Neural crest cell (in vitro differentiated cells): Measurements from ENCODE around the gene CAV1. TPM values are rescaled to one million over a fixed set of nuclear protein-coding genes. Genes with fewer than 3 reads are reported as not detected.
A peak's percentile ranks its signal among the peaks of the same experiment; 100 is the strongest.

Source experiments
- DNase-seq: peaks from one replicate; pipeline ENCODE4 v3.0.0; 2021; ENCODE audit warnings: low read depth, mixed read lengths, low spot score
- H3K27ac Mint-ChIP-seq: one replicate; pipeline ENCODE4 v1.8.0; 2021; ENCODE audit warnings: mild to moderate bottlenecking, mixed read lengths; ENCODE audit not compliant: unreplicated experiment
- H3K27me3 Mint-ChIP-seq: 2 replicates; pipeline ENCODE4 v1.8.0; 2021; ENCODE audit warnings: low read depth, mild to moderate bottlenecking, mixed read lengths
- H3K36me3 Mint-ChIP-seq: 2 replicates; pipeline ENCODE4 v1.8.0; 2021; ENCODE audit warnings: low read depth, mild to moderate bottlenecking, mixed read lengths
- H3K4me1 Mint-ChIP-seq: 2 replicates; pipeline ENCODE4 v1.8.0; 2021; ENCODE audit warnings: mixed read lengths
- H3K4me3 Mint-ChIP-seq: one replicate; pipeline ENCODE4 v1.8.0; 2021; ENCODE audit warnings: mild to moderate bottlenecking, mixed read lengths
- H3K9me3 Mint-ChIP-seq: 2 replicates; pipeline ENCODE4 v1.8.0; 2021; ENCODE audit warnings: mixed read lengths
- CTCF ChIP-seq: fragments of 200-600 bp; sonication (generic); conservative IDR thresholded peaks from 2 replicates; pipeline ENCODE4 v1.5.0; 2021; ENCODE audit warnings: antibody characterized with exemption, mild to moderate bottlenecking
- total RNA-seq: library from RNA; stranded (reverse); gene quantifications from 2 replicates; pipeline ENCODE4 v1.2.1, GENCODE V29; 2021

CAV1 gene
- total RNA-seq, 1 donor from 2014 or later, result 3.7 TPM

- H3K4me3 Mint-ChIP-seq, result peak overlapping the region; percentile 88
- peaks cover 9% of the 10 kb centered on the region for H3K4me1 Mint-ChIP-seq
- peaks cover 51% of the 10 kb centered on the region for H3K27me3 Mint-ChIP-seq
- H3K27ac Mint-ChIP-seq, result no peak overlapping the region
- peaks cover 4% of the 10 kb centered on the region for H3K9me3 Mint-ChIP-seq
- DNase-seq, result peak; percentile 14
- no peak for TF ChIP-seq CTCF
- no peaks in the 10 kb centered on the region for H3K36me3 Mint-ChIP-seq
These were observed 24.6 kb upstream of the CAV1 start for GRCh38 chr7:116500078-116500853.

- Mint-ChIP-seq H3K27me3 (peaks cover 50% of the 10 kb centered on the region), H3K9me3 (peaks cover 4% of the 10 kb centered on the region), H3K27ac (no peak overlapping the region), H3K36me3 (no peaks in the 10 kb centered on the region), H3K4me1 (peaks cover 9% of the 10 kb centered on the region), H3K4me3 (peak overlapping the region; percentile 42)
- no peak for TF ChIP-seq CTCF
- no peak for DNase-seq
These were observed 23.2 kb upstream of the CAV1 start for GRCh38 chr7:116501425-116502167.

- no peaks in the 10 kb centered on the region for H3K9me3 Mint-ChIP-seq
- DNase-seq, result no peak
- TF ChIP-seq CTCF, result no peak
- no peaks in the 10 kb centered on the region for H3K36me3 Mint-ChIP-seq
- peaks cover 9% of the 10 kb centered on the region for H3K4me1 Mint-ChIP-seq
- peaks cover 43% of the 10 kb centered on the region for H3K27me3 Mint-ChIP-seq
- no peak overlapping the region for H3K27ac Mint-ChIP-seq
- H3K4me3 Mint-ChIP-seq, result no peak overlapping the region
These were observed 22.4 kb upstream of the CAV1 start for GRCh38 chr7:116502201-116503096.

- H3K36me3 Mint-ChIP-seq, result no peaks in the 10 kb centered on the region
- TF ChIP-seq CTCF, result no peak
- no peak overlapping the region for H3K27ac Mint-ChIP-seq
- H3K4me3 Mint-ChIP-seq, result no peak overlapping the region
- peaks cover 9% of the 10 kb centered on the region for H3K4me1 Mint-ChIP-seq
- no peaks in the 10 kb centered on the region for H3K9me3 Mint-ChIP-seq
- peaks cover 34% of the 10 kb centered on the region for H3K27me3 Mint-ChIP-seq
- no peak for DNase-seq
These were observed 21.0 kb upstream of the CAV1 start for GRCh38 chr7:116503835-116504234.

- Mint-ChIP-seq H3K4me3 (no peak overlapping the region), H3K4me1 (peaks cover 6% of the 10 kb centered on the region), H3K36me3 (no peaks in the 10 kb centered on the region), H3K27me3 (peaks cover 27% of the 10 kb centered on the region), H3K27ac (no peak overlapping the region), H3K9me3 (no peaks in the 10 kb centered on the region)
- no peak for DNase-seq
- no peak for TF ChIP-seq CTCF
These were observed 19.6 kb upstream of the CAV1 start for GRCh38 chr7:116505278-116505677.
